Hematopoietic multipotent progenitor cell treated with erythropoietin and hydrocortisone succinate and interleukin-3 and kit ligand, for 15 days (in vitro differentiated cells): ENCODE results near the gene SLC9A5.

Source experiments
- DNase-seq: peaks from one replicate; pipeline ENCODE4 v3.0.0-alpha.2; 2015; ENCODE audit warnings: low spot score

The SLC9A5 gene

GRCh38 chr16:67213197-67214019, 35.4 kb upstream of the SLC9A5 start:
- no peak for DNase-seq

GRCh38 chr16:67215706-67216105, 33.1 kb upstream of the SLC9A5 start:
- DNase-seq = no peak

GRCh38 chr16:67216612-67217490, 31.9 kb upstream of the SLC9A5 start:
- peak; percentile 66 for DNase-seq

GRCh38 chr16:67223992-67224391, 24.8 kb upstream of the SLC9A5 start:
- no peak for DNase-seq

- DNase-seq = no peak
Measured at GRCh38 chr16:67226295-67226803, 22.4 kb upstream of the SLC9A5 start.

GRCh38 chr16:67226804-67227566, 21.8 kb upstream of the SLC9A5 start, which contains the start of gene TMEM208:
Gene TMEM208 (plus strand): TSS chr16:67227130. CDS start chr16:67227219, 89 bp downstream.
- DNase-seq = peak; percentile 99

GRCh38 chr16:67227567-67227921, 21.2 kb upstream of the SLC9A5 start:
- DNase-seq = no peak

- no peak for DNase-seq
Measured at GRCh38 chr16:67228034-67228785, 20.6 kb upstream of the SLC9A5 start.

GRCh38 chr16:67228905-67229304, 19.9 kb upstream of the SLC9A5 start:
- no peak for DNase-seq

- no peak for DNase-seq
Measured at GRCh38 chr16:67229906-67230808, 18.6 kb upstream of the SLC9A5 start.

- no peak for DNase-seq
Measured at GRCh38 chr16:67230809-67231660, 17.7 kb upstream of the SLC9A5 start.

GRCh38 chr16:67233596-67233995, 15.2 kb upstream of the SLC9A5 start:
- no peak for DNase-seq

- no peak for DNase-seq
Measured at GRCh38 chr16:67234180-67234597, 14.6 kb upstream of the SLC9A5 start.

- DNase-seq = peak; percentile 20
Measured at GRCh38 chr16:67235816-67236562, 12.8 kb upstream of the SLC9A5 start.

- DNase-seq = peak; percentile 81
Measured at GRCh38 chr16:67236563-67237395, 12.0 kb upstream of the SLC9A5 start.

- DNase-seq = no peak
Measured at GRCh38 chr16:67237396-67238277, 11.1 kb upstream of the SLC9A5 start.

- no peak for DNase-seq
Measured at GRCh38 chr16:67238278-67238575, 10.6 kb upstream of the SLC9A5 start.
